K562 (cell line): ENCODE measurements around the gene LHPP. TPM values are rescaled to one million over a fixed set of nuclear protein-coding genes. Genes with fewer than 3 reads are reported as not detected.

Source experiments
- HDAC3 ChIP-seq: fragments of 450-650 bp; IDR thresholded peaks from 2 replicates; pipeline ENCODE4 v1.6.1; 2018; ENCODE audit warnings: borderline replicate concordance, mild to moderate bottlenecking, moderate library complexity; ENCODE audit not compliant: partially characterized antibody
- NCOA1 ChIP-seq: fragments of 450-650 bp; IDR thresholded peaks from 2 replicates; pipeline ENCODE4 v1.6.1; 2016; ENCODE audit warnings: low read depth
- SPI1 ChIP-seq: IDR thresholded peaks from 2 replicates; pipeline ENCODE4 v1.6.1; 2011; ENCODE audit warnings: low read depth, low read length, control low read depth, borderline replicate concordance
- SRSF3 ChIP-seq: fragments of 200-400 bp; formaldehyde crosslinking; IDR thresholded peaks from 2 replicates; pipeline ENCODE4 v1.6.1; 2016; ENCODE audit warnings: mild to moderate bottlenecking, low read length, moderate library complexity; ENCODE audit not compliant: insufficient read depth
- SRSF7 ChIP-seq: fragments of 200-400 bp; formaldehyde crosslinking; optimal IDR thresholded peaks from 2 replicates; pipeline ENCODE3; 2017; ENCODE audit warnings: mild to moderate bottlenecking, low read depth, low read length
- ZNF12 ChIP-seq: sonication (generic); formaldehyde crosslinking; IDR thresholded peaks from 2 replicates; pipeline ENCODE4 v1.4.0; 2020; ENCODE audit warnings: mild to moderate bottlenecking, missing genetic modification reagents
- polyA plus RNA-seq, 8 experiments: library from polyadenylated mRNA; depleted of rRNA in 4 of 8; stranded (reverse) in 5 of 8; unstranded in 3 of 8; fragments of >200 nt; fragmentation: Nextera tagmentation in 2 of 8; fragmentation: Illumina TruSeq in 1 of 8; extraction: Ambion mirVana in 2 of 8; extraction: Trizol in 1 of 8; gene quantifications; 2 replicates each; pipeline versions ENCODE4 v1.2.1 to v1.2.3, GENCODE V29; 2011 to 2014; ENCODE audit warnings: inconsistent platforms in 1 of 8, missing spikeins in 1 of 8
- total RNA-seq, 7 experiments: library from RNA; depleted of rRNA in 6 of 7; stranded (reverse); fragments of >200 nt in 6 of 7; fragmentation: Illumina TruSeq in 2 of 7; extraction: Trizol in 2 of 7; gene quantifications; 2 replicates each; pipeline versions ENCODE4 v1.2.1 to v1.2.3, GENCODE V29; 2011 to 2021; ENCODE audit warnings: low replicate concordance in 1 of 7
- TF ChIP-seq, protein P1 (sequence below): IDR thresholded peaks from 2 replicates; pipeline ENCODE4 v1.6.1; 2016; ENCODE audit warnings: missing genetic modification characterization, missing compliant biosample characterization
- TF ChIP-seq, protein P2 (sequence below): fragments of 450-650 bp; IDR thresholded peaks from 2 replicates; pipeline ENCODE4 v1.6.1; 2016; ENCODE audit warnings: mild to moderate bottlenecking, moderate library complexity
- TF ChIP-seq, protein P3 (sequence below): fragments of 450-650 bp; IDR thresholded peaks from 2 replicates; pipeline ENCODE4 v1.7.0; 2016; ENCODE audit warnings: borderline replicate concordance
- TF ChIP-seq, protein P4 (sequence below): fragments of 450-650 bp; IDR thresholded peaks from 2 replicates; pipeline ENCODE4 v1.6.1; 2016

The LHPP gene
- total and polyA plus RNA-seq, 9 of the 15 experiments (the other 6 are each of a cell fraction or from before 2014, with no cell fraction given): 0.34 to 7.4 (median 3.0) TPM

DNA sequence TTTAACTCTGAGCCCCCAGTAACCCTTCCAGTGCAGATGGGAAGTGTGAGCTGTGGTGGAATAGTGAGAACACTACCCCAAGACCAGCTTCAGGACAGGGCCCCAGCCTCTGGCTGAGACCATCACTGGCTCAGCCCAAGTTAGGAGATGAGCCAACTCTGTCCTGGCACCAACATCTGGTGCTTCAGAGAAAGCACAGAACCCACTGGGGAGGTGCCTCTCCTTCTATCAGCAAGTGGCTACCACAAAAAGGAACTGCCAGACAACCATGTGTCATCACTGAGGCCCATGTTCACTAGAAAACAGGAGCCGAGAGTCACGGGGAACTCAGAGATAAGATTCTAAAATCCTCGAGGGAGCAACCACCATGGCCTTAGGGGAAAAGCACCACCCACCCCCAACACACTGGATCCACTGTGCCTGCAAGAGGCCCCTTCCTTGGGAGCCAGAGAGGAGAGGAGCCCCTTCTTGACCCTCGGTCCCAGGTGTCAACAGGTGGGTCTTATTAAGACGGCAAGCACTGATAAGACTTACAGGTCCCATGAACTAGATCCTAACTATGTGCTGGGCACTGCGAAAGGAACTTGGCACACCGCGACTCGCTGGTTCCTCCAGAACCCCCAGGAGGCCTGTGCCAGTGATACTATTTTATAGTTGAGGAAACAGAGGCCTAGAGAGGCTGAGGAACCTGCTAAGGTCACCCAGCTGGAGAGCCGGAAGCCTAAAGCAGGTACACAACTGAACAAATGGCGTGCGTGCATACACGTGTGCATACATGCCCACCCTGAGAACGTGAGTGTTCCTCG is 179.9 kb downstream of the LHPP start (continued):
- TF ChIP-seq, protein P1, sequence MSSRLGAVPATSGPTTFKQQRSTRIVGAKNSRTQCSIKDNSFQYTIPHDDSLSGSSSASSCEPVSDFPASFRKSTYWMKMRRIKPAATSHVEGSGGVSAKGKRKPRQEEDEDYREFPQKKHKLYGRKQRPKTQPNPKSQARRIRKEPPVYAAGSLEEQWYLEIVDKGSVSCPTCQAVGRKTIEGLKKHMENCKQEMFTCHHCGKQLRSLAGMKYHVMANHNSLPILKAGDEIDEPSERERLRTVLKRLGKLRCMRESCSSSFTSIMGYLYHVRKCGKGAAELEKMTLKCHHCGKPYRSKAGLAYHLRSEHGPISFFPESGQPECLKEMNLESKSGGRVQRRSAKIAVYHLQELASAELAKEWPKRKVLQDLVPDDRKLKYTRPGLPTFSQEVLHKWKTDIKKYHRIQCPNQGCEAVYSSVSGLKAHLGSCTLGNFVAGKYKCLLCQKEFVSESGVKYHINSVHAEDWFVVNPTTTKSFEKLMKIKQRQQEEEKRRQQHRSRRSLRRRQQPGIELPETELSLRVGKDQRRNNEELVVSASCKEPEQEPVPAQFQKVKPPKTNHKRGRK: no peak
- TF ChIP-seq SRSF7: no peak
- no peak for TF ChIP-seq SRSF3
- no peak for TF ChIP-seq NCOA1
- TF ChIP-seq, protein P2, sequence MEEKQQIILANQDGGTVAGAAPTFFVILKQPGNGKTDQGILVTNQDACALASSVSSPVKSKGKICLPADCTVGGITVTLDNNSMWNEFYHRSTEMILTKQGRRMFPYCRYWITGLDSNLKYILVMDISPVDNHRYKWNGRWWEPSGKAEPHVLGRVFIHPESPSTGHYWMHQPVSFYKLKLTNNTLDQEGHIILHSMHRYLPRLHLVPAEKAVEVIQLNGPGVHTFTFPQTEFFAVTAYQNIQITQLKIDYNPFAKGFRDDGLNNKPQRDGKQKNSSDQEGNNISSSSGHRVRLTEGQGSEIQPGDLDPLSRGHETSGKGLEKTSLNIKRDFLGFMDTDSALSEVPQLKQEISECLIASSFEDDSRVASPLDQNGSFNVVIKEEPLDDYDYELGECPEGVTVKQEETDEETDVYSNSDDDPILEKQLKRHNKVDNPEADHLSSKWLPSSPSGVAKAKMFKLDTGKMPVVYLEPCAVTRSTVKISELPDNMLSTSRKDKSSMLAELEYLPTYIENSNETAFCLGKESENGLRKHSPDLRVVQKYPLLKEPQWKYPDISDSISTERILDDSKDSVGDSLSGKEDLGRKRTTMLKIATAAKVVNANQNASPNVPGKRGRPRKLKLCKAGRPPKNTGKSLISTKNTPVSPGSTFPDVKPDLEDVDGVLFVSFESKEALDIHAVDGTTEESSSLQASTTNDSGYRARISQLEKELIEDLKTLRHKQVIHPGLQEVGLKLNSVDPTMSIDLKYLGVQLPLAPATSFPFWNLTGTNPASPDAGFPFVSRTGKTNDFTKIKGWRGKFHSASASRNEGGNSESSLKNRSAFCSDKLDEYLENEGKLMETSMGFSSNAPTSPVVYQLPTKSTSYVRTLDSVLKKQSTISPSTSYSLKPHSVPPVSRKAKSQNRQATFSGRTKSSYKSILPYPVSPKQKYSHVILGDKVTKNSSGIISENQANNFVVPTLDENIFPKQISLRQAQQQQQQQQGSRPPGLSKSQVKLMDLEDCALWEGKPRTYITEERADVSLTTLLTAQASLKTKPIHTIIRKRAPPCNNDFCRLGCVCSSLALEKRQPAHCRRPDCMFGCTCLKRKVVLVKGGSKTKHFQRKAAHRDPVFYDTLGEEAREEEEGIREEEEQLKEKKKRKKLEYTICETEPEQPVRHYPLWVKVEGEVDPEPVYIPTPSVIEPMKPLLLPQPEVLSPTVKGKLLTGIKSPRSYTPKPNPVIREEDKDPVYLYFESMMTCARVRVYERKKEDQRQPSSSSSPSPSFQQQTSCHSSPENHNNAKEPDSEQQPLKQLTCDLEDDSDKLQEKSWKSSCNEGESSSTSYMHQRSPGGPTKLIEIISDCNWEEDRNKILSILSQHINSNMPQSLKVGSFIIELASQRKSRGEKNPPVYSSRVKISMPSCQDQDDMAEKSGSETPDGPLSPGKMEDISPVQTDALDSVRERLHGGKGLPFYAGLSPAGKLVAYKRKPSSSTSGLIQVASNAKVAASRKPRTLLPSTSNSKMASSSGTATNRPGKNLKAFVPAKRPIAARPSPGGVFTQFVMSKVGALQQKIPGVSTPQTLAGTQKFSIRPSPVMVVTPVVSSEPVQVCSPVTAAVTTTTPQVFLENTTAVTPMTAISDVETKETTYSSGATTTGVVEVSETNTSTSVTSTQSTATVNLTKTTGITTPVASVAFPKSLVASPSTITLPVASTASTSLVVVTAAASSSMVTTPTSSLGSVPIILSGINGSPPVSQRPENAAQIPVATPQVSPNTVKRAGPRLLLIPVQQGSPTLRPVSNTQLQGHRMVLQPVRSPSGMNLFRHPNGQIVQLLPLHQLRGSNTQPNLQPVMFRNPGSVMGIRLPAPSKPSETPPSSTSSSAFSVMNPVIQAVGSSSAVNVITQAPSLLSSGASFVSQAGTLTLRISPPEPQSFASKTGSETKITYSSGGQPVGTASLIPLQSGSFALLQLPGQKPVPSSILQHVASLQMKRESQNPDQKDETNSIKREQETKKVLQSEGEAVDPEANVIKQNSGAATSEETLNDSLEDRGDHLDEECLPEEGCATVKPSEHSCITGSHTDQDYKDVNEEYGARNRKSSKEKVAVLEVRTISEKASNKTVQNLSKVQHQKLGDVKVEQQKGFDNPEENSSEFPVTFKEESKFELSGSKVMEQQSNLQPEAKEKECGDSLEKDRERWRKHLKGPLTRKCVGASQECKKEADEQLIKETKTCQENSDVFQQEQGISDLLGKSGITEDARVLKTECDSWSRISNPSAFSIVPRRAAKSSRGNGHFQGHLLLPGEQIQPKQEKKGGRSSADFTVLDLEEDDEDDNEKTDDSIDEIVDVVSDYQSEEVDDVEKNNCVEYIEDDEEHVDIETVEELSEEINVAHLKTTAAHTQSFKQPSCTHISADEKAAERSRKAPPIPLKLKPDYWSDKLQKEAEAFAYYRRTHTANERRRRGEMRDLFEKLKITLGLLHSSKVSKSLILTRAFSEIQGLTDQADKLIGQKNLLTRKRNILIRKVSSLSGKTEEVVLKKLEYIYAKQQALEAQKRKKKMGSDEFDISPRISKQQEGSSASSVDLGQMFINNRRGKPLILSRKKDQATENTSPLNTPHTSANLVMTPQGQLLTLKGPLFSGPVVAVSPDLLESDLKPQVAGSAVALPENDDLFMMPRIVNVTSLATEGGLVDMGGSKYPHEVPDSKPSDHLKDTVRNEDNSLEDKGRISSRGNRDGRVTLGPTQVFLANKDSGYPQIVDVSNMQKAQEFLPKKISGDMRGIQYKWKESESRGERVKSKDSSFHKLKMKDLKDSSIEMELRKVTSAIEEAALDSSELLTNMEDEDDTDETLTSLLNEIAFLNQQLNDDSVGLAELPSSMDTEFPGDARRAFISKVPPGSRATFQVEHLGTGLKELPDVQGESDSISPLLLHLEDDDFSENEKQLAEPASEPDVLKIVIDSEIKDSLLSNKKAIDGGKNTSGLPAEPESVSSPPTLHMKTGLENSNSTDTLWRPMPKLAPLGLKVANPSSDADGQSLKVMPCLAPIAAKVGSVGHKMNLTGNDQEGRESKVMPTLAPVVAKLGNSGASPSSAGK: peak; percentile 36; the same call in 1 of the 2 replicates
- TF ChIP-seq, protein P3, sequence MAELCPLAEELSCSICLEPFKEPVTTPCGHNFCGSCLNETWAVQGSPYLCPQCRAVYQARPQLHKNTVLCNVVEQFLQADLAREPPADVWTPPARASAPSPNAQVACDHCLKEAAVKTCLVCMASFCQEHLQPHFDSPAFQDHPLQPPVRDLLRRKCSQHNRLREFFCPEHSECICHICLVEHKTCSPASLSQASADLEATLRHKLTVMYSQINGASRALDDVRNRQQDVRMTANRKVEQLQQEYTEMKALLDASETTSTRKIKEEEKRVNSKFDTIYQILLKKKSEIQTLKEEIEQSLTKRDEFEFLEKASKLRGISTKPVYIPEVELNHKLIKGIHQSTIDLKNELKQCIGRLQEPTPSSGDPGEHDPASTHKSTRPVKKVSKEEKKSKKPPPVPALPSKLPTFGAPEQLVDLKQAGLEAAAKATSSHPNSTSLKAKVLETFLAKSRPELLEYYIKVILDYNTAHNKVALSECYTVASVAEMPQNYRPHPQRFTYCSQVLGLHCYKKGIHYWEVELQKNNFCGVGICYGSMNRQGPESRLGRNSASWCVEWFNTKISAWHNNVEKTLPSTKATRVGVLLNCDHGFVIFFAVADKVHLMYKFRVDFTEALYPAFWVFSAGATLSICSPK: no peak
- TF ChIP-seq SPI1: peak; percentile 72; the same call in 1 of the 2 replicates
- TF ChIP-seq HDAC3: no peak
- TF ChIP-seq, protein P4, sequence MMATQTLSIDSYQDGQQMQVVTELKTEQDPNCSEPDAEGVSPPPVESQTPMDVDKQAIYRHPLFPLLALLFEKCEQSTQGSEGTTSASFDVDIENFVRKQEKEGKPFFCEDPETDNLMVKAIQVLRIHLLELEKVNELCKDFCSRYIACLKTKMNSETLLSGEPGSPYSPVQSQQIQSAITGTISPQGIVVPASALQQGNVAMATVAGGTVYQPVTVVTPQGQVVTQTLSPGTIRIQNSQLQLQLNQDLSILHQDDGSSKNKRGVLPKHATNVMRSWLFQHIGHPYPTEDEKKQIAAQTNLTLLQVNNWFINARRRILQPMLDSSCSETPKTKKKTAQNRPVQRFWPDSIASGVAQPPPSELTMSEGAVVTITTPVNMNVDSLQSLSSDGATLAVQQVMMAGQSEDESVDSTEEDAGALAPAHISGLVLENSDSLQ: no peak
- peak; percentile 87 for TF ChIP-seq ZNF12
